ENCODE results near the gene MSI2. TPM values are rescaled to one million over a fixed set of nuclear protein-coding genes. Genes with fewer than 3 reads are reported as not detected.
A peak's percentile ranks its signal among the peaks of the same experiment; 100 is the strongest.

Gene MSI2
- total and polyA plus RNA-seq, 7 donors, result 37.6 to 133 (median 87.1) TPM

DNA sequence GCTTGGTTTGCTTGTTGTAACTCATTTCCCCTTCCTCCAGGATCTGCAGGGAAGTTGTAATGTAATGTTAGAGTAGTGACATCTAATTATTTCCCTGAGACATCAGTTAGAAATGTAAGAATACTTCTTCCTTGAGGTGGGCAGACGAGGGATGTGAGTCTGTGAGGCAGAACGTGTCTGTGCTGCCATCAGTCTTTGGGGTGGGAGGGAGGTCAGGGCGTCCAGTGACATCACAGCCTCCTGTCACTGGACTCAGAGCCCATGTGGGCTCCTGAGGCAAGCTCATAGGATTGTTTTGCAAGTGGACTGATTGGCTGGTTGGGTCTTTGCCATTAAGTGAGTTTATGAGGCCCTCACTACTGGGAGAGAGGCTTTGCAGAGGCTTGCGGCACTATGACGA, 300.0 kb downstream of the MSI2 start:
- H3K27me3 ChIP-seq (ENCODE audit: insufficient read depth in 3 of 3, low read length in 2 of 3), result no peaks in the 10 kb centered on the region
- intact Hi-C loops (cut with DNase I), result no loop called here

DNA sequence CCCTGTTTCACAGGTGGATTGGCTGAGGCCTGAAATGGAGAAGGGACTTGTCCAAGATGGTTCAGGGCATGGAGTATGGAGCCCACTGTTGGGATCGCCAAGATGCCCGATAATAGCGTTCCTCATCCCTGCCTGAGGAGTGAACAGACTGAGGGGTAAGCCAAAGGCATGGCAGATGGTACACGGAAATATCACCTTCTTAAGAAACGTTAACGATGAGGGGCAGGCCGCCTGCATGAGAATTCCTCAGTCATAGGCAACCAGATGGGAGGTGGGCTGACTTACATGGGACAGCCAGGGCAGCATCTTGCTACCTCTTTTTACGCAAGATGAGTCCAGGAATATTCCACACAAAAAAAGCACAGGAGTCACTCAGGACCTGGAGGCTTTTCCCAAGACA, 300.7 kb downstream of the MSI2 start:
- intact Hi-C loops (cut with DNase I), result no loop called here
- DNase-seq (no peak), ATAC-seq (no peak)
- Histone ChIP-seq H3K27me3 (ENCODE audit: insufficient read depth in 3 of 3, low read length in 2 of 3) (no peaks in the 10 kb centered on the region), H3K9me3 (no peaks in the 10 kb centered on the region), H3K36me3 (ENCODE audit: insufficient read depth in 1 of 2, low read depth in 1 of 2) (no peaks in the 10 kb centered on the region), H3K4me3 (no peak overlapping the region), H3K27ac (peak overlapping the region; percentile 85), H3K4me1 (peaks cover 51% of the 10 kb centered on the region)
- WGBS, 3 donors, result 87 to 96% (median 95%) methylated on average over 8 of the region's 8 CpGs
- TF ChIP-seq, protein P1, sequence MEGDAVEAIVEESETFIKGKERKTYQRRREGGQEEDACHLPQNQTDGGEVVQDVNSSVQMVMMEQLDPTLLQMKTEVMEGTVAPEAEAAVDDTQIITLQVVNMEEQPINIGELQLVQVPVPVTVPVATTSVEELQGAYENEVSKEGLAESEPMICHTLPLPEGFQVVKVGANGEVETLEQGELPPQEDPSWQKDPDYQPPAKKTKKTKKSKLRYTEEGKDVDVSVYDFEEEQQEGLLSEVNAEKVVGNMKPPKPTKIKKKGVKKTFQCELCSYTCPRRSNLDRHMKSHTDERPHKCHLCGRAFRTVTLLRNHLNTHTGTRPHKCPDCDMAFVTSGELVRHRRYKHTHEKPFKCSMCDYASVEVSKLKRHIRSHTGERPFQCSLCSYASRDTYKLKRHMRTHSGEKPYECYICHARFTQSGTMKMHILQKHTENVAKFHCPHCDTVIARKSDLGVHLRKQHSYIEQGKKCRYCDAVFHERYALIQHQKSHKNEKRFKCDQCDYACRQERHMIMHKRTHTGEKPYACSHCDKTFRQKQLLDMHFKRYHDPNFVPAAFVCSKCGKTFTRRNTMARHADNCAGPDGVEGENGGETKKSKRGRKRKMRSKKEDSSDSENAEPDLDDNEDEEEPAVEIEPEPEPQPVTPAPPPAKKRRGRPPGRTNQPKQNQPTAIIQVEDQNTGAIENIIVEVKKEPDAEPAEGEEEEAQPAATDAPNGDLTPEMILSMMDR (IDR thresholded peaks at IDR 0.05), result no peak

More for the DNA sequence above, 300.0 kb downstream of the MSI2 start:
- TF ChIP-seq, protein P1 (IDR thresholded peaks at IDR 0.05), result no peak
- WGBS, 3 donors, result 90 to 96% (median 93%) methylated on average over 5 of the region's 5 CpGs
- Histone ChIP-seq H3K4me1 (peaks cover 56% of the 10 kb centered on the region), H3K36me3 (ENCODE audit: insufficient read depth in 1 of 2, low read depth in 1 of 2) (no peaks in the 10 kb centered on the region), H3K27ac (peak overlapping the region; percentile 85), H3K9me3 (no peaks in the 10 kb centered on the region), H3K4me3 (no peak overlapping the region)
- no peak for ATAC-seq
- DNase-seq, result no peak

DNA sequence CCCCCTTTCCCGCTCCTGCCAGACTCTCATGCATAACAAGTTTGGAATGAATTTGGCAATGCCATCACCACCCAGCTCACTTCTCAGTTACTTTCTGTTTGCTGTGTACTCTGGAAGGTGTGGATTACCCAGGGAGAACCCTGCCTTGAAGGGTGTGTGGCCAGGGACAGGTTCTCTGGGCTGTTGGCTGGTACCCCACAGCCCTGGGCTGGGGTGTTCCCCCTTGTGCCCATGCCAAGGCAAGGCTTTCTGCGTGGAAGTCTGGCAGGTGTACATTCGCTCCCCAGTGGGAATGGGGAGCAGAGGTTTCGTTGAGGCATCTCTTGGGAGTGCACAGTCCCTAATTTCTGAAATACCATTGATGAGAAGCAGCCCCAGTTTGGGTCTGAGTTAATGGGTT, 301.1 kb downstream of the MSI2 start:
- 73 to 84% (median 76%) methylated on average over 4 of the region's 4 CpGs for WGBS, 3 donors

DNA sequence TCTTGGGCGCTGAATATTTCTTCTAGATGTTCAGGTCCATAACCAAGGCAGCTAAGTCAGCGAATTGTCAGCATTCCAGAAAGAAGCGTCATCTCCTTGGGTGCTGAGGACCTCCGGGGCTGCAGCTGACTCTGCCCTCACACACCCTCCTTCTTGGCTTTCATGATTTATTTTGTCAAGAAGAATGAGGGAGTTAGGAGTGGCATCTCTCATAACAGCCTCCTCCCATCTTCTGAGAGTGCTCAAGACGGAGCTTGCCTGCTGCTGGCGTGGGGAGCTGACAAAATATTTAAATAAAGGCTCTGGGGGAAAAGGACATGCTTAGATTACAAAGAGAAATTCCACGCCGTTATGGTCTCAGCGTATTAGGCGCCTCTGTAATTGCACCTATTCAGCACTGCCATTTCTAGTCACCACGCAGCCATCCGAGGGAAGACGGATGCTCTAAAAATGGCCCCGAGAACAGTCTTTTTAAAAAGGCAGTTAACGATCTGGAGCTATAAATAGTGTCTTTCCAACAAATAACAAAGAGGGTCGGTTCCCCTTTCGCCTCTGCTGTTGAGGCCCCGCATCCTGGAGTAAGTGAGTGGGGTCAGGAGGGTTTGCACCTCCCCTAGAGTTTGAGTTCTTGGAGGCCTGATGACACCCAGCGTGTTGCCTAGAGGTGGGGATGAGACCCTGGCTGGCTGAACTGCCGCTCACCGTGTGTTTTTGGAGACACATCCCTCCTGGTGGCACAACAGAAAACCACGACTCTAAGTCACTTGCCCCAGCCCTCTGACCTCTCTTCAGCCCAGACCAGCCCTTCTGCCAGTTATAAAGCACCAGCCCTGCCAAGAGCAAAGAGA, 301.7 kb downstream of the MSI2 start:
- no peaks in the 10 kb centered on the region for H3K27me3 ChIP-seq (ENCODE audit: insufficient read depth in 3 of 3, low read length in 2 of 3)
- peak overlapping the region; percentile 41 for H3K27ac ChIP-seq
- 63 to 70% (median 66%) methylated on average over 22 of the region's 22 CpGs for WGBS, 3 donors
- H3K9me3 ChIP-seq, result no peaks in the 10 kb centered on the region
- H3K4me3 ChIP-seq, result no peak overlapping the region
- no peaks in the 10 kb centered on the region for H3K36me3 ChIP-seq (ENCODE audit: insufficient read depth in 1 of 2, low read depth in 1 of 2)
- H3K4me1 ChIP-seq, result peaks cover 40% of the 10 kb centered on the region
- no peak for ATAC-seq
- intact Hi-C loops (cut with DNase I), result no loop called here
- TF ChIP-seq, protein P1 (IDR thresholded peaks at IDR 0.05), result no peak
- no peak for DNase-seq

More for the DNA sequence above, 301.1 kb downstream of the MSI2 start:
- Histone ChIP-seq H3K4me3 (no peak overlapping the region), H3K27ac (peak overlapping the region; percentile 41), H3K9me3 (no peaks in the 10 kb centered on the region), H3K4me1 (peaks cover 46% of the 10 kb centered on the region), H3K36me3 (ENCODE audit: insufficient read depth in 1 of 2, low read depth in 1 of 2) (no peaks in the 10 kb centered on the region), H3K27me3 (ENCODE audit: insufficient read depth in 3 of 3, low read length in 2 of 3) (no peaks in the 10 kb centered on the region)
- TF ChIP-seq, protein P1 (IDR thresholded peaks at IDR 0.05), result no peak
- intact Hi-C loops (cut with DNase I), result no loop called here
- ATAC-seq, result no peak
- no peak for DNase-seq

Data from psoas muscle (tissue), 8 donors.